Prostate gland (tissue), 2 donors: ENCODE results near the gene VAMP4. TPM values are rescaled to one million over a fixed set of nuclear protein-coding genes. Genes with fewer than 3 reads are reported as not detected.
"Not testable (repeated sequence)": the region's sequence is repeated elsewhere in the genome, so short reads cannot be mapped to it uniquely, and the experiment has no call there.

Experiments used
- DNase-seq: peaks from one replicate; pipeline ENCODE4 v3.0.0-alpha.2; 2019; ENCODE audit warnings: low spot score
- H3K27ac ChIP-seq, 2 donors: fragments of 200-600 bp; sonication (generic); 2 replicates each; pipeline ENCODE4 v1.5.1; 2017 to 2019
- H3K27me3 ChIP-seq: fragments of 200-600 bp; sonication (generic); replicated peaks from 2 replicates; pipeline ENCODE4 v1.5.1; 2019; ENCODE audit not compliant: insufficient read depth
- H3K36me3 ChIP-seq, 2 donors: fragments of 200-600 bp; sonication (generic); 1 replicate in 1 of 2; 2 replicates in 1 of 2; pipeline versions ENCODE4 v1.5.1 to v1.8.1; 2017 to 2019
- H3K4me1 ChIP-seq: fragments of 200-600 bp; sonication (generic); replicated peaks from 2 replicates; pipeline ENCODE4 v1.5.1; 2019
- H3K4me3 ChIP-seq, 2 donors: fragments of 200-600 bp; sonication (generic); 2 replicates each; pipeline ENCODE4 v1.5.1; 2017 to 2019
- H3K9me3 ChIP-seq: fragments of 200-600 bp; sonication (generic); 2 replicates; pipeline ENCODE4 v1.5.1; 2017
- CTCF ChIP-seq, 4 experiments: fragments of 200-600 bp in 2 of 4; fragments of 450-650 bp in 2 of 4; sonication (generic) in 2 of 4; IDR thresholded peaks; 1 replicate in 3 of 4; 2 replicates in 1 of 4; pipeline ENCODE4 v1.5.1; 2016 to 2019; ENCODE audit warnings: antibody characterized with exemption in 4 of 4, mild to moderate bottlenecking in 2 of 4, moderate library complexity in 2 of 4
- POLR2A ChIP-seq: fragments of 450-650 bp; IDR thresholded peaks from one replicate; pipeline ENCODE4 v1.6.1; 2016; ENCODE audit warnings: antibody characterized with exemption, mild to moderate bottlenecking
- POLR2AphosphoS5 ChIP-seq: sonication (generic); formaldehyde crosslinking; IDR thresholded peaks from one replicate; pipeline ENCODE4 v1.6.1; 2017; ENCODE audit warnings: antibody characterized with exemption
- WGBS: methylation state at CpG from one replicate; pipeline ENCODE4 v1.1.5; 2018; 5-methylcytosine and 5-hydroxymethylcytosine counted together
- intact Hi-C: fragments of 100-400 bp; cut with DNase I; formaldehyde crosslinking; loops from one replicate; pipeline ENCODE4 v1.14.2; 2022
- total RNA-seq, 2 donors: library from RNA; depleted of rRNA; stranded (reverse); fragments of >200 nt; gene quantifications; one replicate each; pipeline ENCODE4 v1.1.0, GENCODE V29; 2016

VAMP4 gene
- total RNA-seq, 2 donors from 2014 or later, result 8.2 to 17.2 TPM

GRCh38 chr1:171736196-171736595 lies 5.7 kb downstream of the VAMP4 start:
- Histone ChIP-seq H3K27me3 (no peaks in the 10 kb centered on the region), H3K4me1 (no peaks in the 10 kb centered on the region), H3K4me3 (no peak overlapping the region), H3K36me3 (peaks cover 0 to 4% of the 10 kb centered on the region in 2 donors), H3K27ac (no peak overlapping the region), H3K9me3 (no peaks in the 10 kb centered on the region)
- no peak for DNase-seq
- TF ChIP-seq POLR2AphosphoS5 (no peak), POLR2A (no peak), CTCF (IDR thresholded peaks at IDR 0.05) (no peak)
- intact Hi-C loops, result no loop called here
- 96% methylated on average over 2 of the region's 2 CpGs for WGBS

GRCh38 chr1:171730052-171730451 lies 11.8 kb downstream of the VAMP4 start:
- Histone ChIP-seq H3K4me3 (no peak overlapping the region), H3K36me3 (peaks cover 0 to 3% of the 10 kb centered on the region in 2 donors), H3K9me3 (no peaks in the 10 kb centered on the region), H3K4me1 (no peaks in the 10 kb centered on the region), H3K27me3 (no peaks in the 10 kb centered on the region), H3K27ac (no peak overlapping the region)
- intact Hi-C loops, result no loop called here
- DNase-seq, result no peak
- TF ChIP-seq CTCF (IDR thresholded peaks at IDR 0.05), result no peak
- no peak for TF ChIP-seq POLR2AphosphoS5
- TF ChIP-seq POLR2A, result no peak

DNA sequence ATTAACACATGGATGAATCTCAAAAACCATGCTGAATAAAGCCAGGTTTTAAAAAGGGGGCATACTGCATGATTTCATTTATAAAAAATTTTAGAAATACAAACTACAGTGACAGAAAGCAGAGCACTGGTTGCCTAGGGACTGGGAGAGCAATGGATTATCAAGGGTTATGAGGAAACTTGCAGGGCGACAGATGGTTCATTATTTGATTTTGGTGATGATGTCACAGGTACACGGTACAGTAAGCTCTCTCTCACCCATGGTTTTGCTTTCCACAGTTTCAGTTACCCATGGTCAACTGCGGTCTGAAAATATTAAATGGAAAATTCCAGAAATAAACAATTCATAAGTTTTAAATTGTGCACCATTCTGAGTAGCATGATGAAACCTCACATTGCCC lies 14.1 kb downstream of the VAMP4 start:
- intact Hi-C loops, result no loop called here
- H3K4me3 ChIP-seq, result no peak overlapping the region
- no peak overlapping the region for H3K27ac ChIP-seq
- WGBS, result 86% methylated on average over 3 of the region's 3 CpGs
- peaks cover 0 to 3% of the 10 kb centered on the region in 2 donors for H3K36me3 ChIP-seq
- no peaks in the 10 kb centered on the region for H3K27me3 ChIP-seq
- TF ChIP-seq POLR2A, result no peak
- no peak for TF ChIP-seq POLR2AphosphoS5
- no peak for TF ChIP-seq CTCF (IDR thresholded peaks at IDR 0.05)
- no peaks in the 10 kb centered on the region for H3K4me1 ChIP-seq
- DNase-seq, result no peak
- no peaks in the 10 kb centered on the region for H3K9me3 ChIP-seq

DNA sequence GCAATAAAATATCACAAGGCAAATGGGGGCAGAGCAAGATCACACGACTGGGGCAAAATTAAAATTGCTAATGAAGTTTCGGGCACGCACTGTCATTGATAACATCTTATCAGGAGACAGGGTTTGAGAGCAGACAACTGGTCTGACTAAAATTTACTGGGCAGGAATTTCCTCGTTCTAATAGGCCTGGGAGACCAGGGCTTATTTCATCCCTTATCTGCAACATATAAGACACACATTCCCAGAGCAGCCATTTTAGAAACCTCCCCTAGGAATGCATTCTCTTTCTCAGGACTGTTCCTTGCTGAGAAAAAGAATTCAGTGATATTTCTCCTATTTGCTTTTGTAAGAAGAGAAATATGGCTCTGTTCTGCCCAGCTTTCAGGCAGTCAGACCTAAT lies 18.7 kb downstream of the VAMP4 start:
- H3K27ac ChIP-seq, H3K4me3 ChIP-seq, H3K4me1 ChIP-seq, H3K36me3 ChIP-seq, H3K9me3 ChIP-seq, DNase-seq, H3K27me3 ChIP-seq, intact Hi-C loops: not testable (repeated sequence)
- WGBS, result 96% methylated on average over 4 of the region's 4 CpGs

DNA sequence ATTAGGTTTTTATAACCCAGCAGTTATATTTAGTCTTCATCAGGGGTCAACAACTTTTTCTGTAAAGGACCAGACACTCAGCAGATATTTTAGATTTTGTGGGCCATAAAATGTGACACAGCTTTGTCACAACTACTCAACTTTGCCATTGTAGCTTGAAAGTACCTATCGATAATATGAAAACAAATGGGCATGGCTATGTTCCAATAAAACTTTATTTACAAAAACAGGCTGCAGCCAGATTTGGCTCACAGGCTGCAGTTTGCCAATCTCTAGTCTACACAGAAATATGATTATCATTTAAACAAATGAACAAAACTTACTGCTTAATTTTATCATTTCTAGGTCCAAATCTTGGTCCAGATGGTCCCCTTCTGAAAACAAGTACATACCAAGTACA lies 23.0 kb downstream of the VAMP4 start:
- H3K27ac ChIP-seq, result no peak overlapping the region
- TF ChIP-seq POLR2A, result no peak
- TF ChIP-seq CTCF (IDR thresholded peaks at IDR 0.05), result no peak
- TF ChIP-seq POLR2AphosphoS5, result no peak
- intact Hi-C loops, result loop anchor here (5.0 kb wide), 2 partner anchors 42 to 237 kb away; no protein-coding TSS in a partner anchor
- no peaks in the 10 kb centered on the region for H3K36me3 ChIP-seq
- H3K4me1 ChIP-seq, result no peaks in the 10 kb centered on the region
- H3K4me3 ChIP-seq, result no peak overlapping the region
- no peaks in the 10 kb centered on the region for H3K9me3 ChIP-seq
- WGBS, result 69% methylated on average over 1 of the region's 1 CpG
- DNase-seq, result no peak
- H3K27me3 ChIP-seq, result no peaks in the 10 kb centered on the region
